Measurements from ENCODE around the gene POLL. TPM values are rescaled to one million over a fixed set of nuclear protein-coding genes. Genes with fewer than 3 reads are reported as not detected.

The POLL gene
- total RNA-seq, 4 donors from 2014 or later = 11.8 to 31.6 (median 17.6) TPM

DNA sequence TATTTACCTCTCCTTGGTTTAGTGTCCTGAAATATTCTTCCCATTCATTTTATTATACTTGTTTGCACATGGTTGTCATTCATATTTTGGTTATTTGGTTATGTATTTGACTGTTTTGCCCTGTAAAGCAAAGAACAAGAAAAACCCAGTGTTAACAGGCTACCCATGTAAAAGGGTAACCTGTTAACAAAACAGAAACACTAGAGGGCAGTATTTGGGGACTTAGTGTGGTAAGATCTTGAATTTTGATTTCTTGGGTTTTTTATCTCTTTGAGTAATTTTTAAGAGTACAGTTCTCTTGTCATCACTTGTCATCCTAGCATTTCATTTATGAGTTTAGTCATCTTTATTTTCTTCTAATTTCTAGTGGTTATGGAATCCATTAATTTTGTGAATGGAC, 51.3 kb downstream of the POLL start:
- intact Hi-C loops (cut with DNase I; ENCODE audit: low total_unique reads) = no loop called here
- Histone ChIP-seq H3K4me3 (no peak overlapping the region), H3K9me3 (no peaks in the 10 kb centered on the region), H3K27ac (no peak overlapping the region), H3K36me3 (no peaks in the 10 kb centered on the region), H3K27me3 (no peaks in the 10 kb centered on the region), H3K4me1 (no peaks in the 10 kb centered on the region)
- no peak for DNase-seq
- TF ChIP-seq, protein P1, sequence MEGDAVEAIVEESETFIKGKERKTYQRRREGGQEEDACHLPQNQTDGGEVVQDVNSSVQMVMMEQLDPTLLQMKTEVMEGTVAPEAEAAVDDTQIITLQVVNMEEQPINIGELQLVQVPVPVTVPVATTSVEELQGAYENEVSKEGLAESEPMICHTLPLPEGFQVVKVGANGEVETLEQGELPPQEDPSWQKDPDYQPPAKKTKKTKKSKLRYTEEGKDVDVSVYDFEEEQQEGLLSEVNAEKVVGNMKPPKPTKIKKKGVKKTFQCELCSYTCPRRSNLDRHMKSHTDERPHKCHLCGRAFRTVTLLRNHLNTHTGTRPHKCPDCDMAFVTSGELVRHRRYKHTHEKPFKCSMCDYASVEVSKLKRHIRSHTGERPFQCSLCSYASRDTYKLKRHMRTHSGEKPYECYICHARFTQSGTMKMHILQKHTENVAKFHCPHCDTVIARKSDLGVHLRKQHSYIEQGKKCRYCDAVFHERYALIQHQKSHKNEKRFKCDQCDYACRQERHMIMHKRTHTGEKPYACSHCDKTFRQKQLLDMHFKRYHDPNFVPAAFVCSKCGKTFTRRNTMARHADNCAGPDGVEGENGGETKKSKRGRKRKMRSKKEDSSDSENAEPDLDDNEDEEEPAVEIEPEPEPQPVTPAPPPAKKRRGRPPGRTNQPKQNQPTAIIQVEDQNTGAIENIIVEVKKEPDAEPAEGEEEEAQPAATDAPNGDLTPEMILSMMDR (IDR thresholded peaks at IDR 0.05) = peak in 2 of 4 experiments; percentile 14 to 25
- no peak for TF ChIP-seq POLR2A (IDR thresholded peaks at IDR 0.05)

DNA sequence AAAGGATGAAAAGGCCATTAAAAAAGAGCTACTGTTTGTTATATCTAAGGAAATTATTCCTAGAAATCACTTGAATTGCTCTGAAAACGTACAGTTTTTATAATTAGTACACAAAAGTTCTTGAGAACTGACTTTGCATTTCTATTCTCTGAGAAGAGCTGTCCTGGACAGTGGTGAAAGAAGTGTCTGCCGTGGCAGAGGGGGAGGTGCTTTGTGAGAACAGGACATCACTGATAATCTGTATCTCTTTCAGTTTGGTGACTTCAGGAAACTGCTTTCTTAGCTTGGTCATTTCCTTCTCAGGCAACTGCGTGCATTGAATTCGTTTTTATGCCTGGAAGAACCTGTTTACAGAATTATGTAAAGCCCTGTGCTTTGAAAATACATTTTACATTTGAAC, 52.1 kb downstream of the POLL start:
- TF ChIP-seq POLR2A (IDR thresholded peaks at IDR 0.05) = no peak
- TF ChIP-seq, protein P1 (IDR thresholded peaks at IDR 0.05) = no peak
- no peaks in the 10 kb centered on the region for H3K27me3 ChIP-seq
- DNase-seq = no peak
- no peak overlapping the region for H3K27ac ChIP-seq
- no peaks in the 10 kb centered on the region for H3K4me1 ChIP-seq
- no peak overlapping the region for H3K4me3 ChIP-seq
- H3K36me3 ChIP-seq = no peaks in the 10 kb centered on the region
- no peaks in the 10 kb centered on the region for H3K9me3 ChIP-seq
- intact Hi-C loops (cut with DNase I; ENCODE audit: low total_unique reads) = no loop called here

DNA sequence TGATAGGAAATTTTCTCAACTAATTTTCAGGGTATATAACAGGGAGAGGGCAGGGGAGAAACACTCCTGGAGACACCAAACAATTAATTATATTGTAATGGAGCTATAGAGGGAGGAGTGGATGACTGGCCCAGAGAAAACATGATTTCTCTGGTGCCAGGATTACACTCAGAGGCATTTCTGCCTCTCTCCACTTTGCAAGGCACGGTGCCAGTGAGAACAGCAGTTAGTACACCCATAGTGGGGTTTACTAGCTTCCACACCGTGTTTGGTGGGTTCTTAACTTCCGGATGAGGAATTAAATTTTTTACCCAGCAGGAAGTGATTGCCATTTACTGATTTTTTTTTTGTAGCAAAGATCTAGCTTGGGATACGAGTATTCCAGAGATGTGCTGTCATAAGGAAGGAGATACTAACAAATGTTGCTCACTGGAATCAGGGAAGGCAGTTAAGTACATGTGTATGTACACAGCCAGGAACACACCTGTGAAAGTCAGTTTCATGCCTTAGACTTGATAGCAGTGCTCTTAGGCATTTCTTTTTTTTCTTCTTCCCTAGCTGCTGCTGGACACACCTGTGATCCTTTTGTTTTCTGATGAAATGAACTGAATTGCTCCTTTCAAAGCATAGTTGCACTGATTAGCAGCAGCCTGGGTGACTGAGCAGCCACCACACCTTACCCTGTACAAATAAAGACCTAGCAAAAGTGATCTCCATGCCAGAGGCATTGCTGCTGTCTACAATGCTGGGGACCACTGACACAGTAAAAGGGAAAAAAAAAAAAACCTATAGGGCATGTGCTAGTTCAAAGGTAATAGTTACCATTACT, 58.1 kb downstream of the POLL start:
- Histone ChIP-seq H3K4me1 (no peaks in the 10 kb centered on the region), H3K4me3 (no peak overlapping the region), H3K36me3 (no peaks in the 10 kb centered on the region), H3K9me3 (no peaks in the 10 kb centered on the region), H3K27ac (no peak overlapping the region), H3K27me3 (no peaks in the 10 kb centered on the region)
- no peak for TF ChIP-seq POLR2A (IDR thresholded peaks at IDR 0.05)
- TF ChIP-seq, protein P1 (IDR thresholded peaks at IDR 0.05) = no peak
- no peak for DNase-seq
- intact Hi-C loops (cut with DNase I; ENCODE audit: low total_unique reads) = no loop called here

DNA sequence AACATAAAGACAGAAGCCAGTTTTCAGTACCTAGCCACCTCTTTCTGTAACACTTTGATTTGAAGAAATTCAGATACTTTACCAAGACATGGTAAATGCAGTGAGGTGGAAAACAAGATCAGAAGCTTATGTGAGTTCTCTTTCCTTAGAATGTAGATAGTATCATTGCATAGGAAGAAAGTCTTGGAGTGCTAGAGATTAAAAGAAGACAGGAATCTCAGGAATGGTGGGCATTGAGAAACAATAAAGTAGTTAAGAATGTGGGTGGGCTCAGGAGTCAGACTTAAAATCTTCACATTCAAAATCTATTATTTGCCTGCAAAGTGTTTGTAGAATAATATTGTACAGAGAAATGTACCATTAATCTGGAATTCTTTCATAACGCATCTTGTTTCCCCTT, 58.9 kb downstream of the POLL start:
- intact Hi-C loops (cut with DNase I; ENCODE audit: low total_unique reads) = no loop called here
- Histone ChIP-seq H3K27me3 (no peaks in the 10 kb centered on the region), H3K9me3 (no peaks in the 10 kb centered on the region), H3K4me1 (no peaks in the 10 kb centered on the region), H3K4me3 (no peak overlapping the region), H3K27ac (no peak overlapping the region), H3K36me3 (no peaks in the 10 kb centered on the region)
- no peak for TF ChIP-seq POLR2A (IDR thresholded peaks at IDR 0.05)
- TF ChIP-seq, protein P1 (IDR thresholded peaks at IDR 0.05) = no peak
- no peak for DNase-seq

Small RNAs within 50 kb of the gene (microRNA-seq; reads per million reads assigned to microRNA genes)
- gene MIR3158-1 (ENCODE audit: borderline microRNAs expressed, borderline replicate concordance) = not detected
- not detected for gene MIR3158-2 (ENCODE audit: borderline microRNAs expressed, borderline replicate concordance)

Small RNAs within 50 kb of the gene (small RNA-seq; reads per million reads assigned to genes)
- not detected for gene MIR3158-1
- not detected for gene RNU6-1165P

Other genes starting within 250 kb of the POLL start
- gene BTRC, start 234.1 kb downstream of the POLL start, total RNA-seq = 10 to 100 TPM; 12.6 to 26.5 (median 20.7) TPM
- gene DPCD, start 64 bp upstream of the POLL start, total RNA-seq = 10 to 100 TPM in 3 of 4 donors, 1 to 10 TPM in 1; 5.1 to 35.6 (median 21.7) TPM
- 10 to 100 TPM; 45.1 to 94.7 (median 64.3) TPM for gene FBXW4, start 106.9 kb upstream of the POLL start, total RNA-seq
- gene FGF8, start 187.9 kb upstream of the POLL start, total RNA-seq = not detected
- 100 to 1,000 TPM in 1 of 4 donors, 10 to 100 TPM in 3; 11.0 to 122 (median 38.0) TPM for gene NPM3, start 195.2 kb upstream of the POLL start, total RNA-seq
- gene OGA, start 230.2 kb upstream of the POLL start, total RNA-seq = 100 to 1,000 TPM in 3 of 4 donors, 10 to 100 TPM in 1; 63.5 to 181 (median 156) TPM